SK-N-SH (cell line): ENCODE measurements around the gene IL1RAP. TPM values are rescaled to one million over a fixed set of nuclear protein-coding genes. Genes with fewer than 3 reads are reported as not detected.

ENCODE experiments used
- CTCF ChIA-PET: fragments of 300-600, 350-600 bp; formaldehyde crosslinking; extraction: SDS; loops from one replicate; lab custom pipeline; 2021; lab: Yijun Ruan, JAX
- POLR2A ChIA-PET: fragments of 350-600 bp; sonication (Branson Sonifier 250); formaldehyde crosslinking; extraction: SDS; loops from one replicate; lab custom pipeline; 2020; ENCODE audit warnings: antibody characterized with exemption, inconsistent platforms; lab: Yijun Ruan, JAX
- DNase-seq: peaks from one replicate; pipeline ENCODE4 v3.0.0; 2012
- H2AFZ ChIP-seq: fragments of 200-600 bp; sonication (generic); 2 replicates; pipeline ENCODE4 v1.8.1; 2016; ENCODE audit warnings: antibody characterized with exemption, mild to moderate bottlenecking, low read depth
- H3F3A ChIP-seq: fragments of 200-600 bp; sonication (generic); replicated peaks from 2 replicates; pipeline ENCODE3; 2016; ENCODE audit warnings: antibody characterized with exemption, mild to moderate bottlenecking; ENCODE audit not compliant: insufficient read depth
- H3K27ac ChIP-seq, 2 experiments: fragments of 200-500 bp in 1 of 2; fragments of 200-600 bp in 1 of 2; sonication (Bioruptor generic) in 1 of 2; sonication (generic), shearing (Covaris generic) in 1 of 2; 2 replicates each; pipeline versions ENCODE4 v1.5.1 to v1.6.1; 2014 to 2016; ENCODE audit warnings: low read depth in 2 of 2, inconsistent platforms in 1 of 2, low read length in 1 of 2, mild to moderate bottlenecking in 1 of 2, mixed read lengths in 1 of 2
- H3K27me3 ChIP-seq: fragments of 200-600 bp; sonication (generic), shearing (Covaris generic); 2 replicates; pipeline ENCODE4 v1.6.1; 2016; ENCODE audit warnings: mixed run types; ENCODE audit not compliant: insufficient read depth
- H3K36me3 ChIP-seq, 2 experiments: fragments of 200-500 bp in 1 of 2; fragments of 200-600 bp in 1 of 2; sonication (Bioruptor generic) in 1 of 2; sonication (generic) in 1 of 2; replicated peaks in 1 of 2; 2 replicates each; pipeline versions ENCODE3 to v1.5.1; 2014 to 2016; ENCODE audit warnings: low read length in 1 of 2, mild to moderate bottlenecking in 1 of 2; ENCODE audit not compliant: insufficient read depth in 2 of 2, control insufficient read depth in 1 of 2
- H3K4me1 ChIP-seq, 2 experiments: fragments of 200-500 bp in 1 of 2; fragments of 200-600 bp in 1 of 2; sonication (Bioruptor generic) in 1 of 2; sonication (generic), shearing (Covaris generic) in 1 of 2; 2 replicates each; pipeline versions ENCODE4 v1.5.1 to v1.6.1; 2014 to 2016; ENCODE audit warnings: low read depth in 1 of 2, low read length in 1 of 2, mixed run types in 1 of 2; ENCODE audit not compliant: insufficient read depth in 2 of 2, control insufficient read depth in 1 of 2
- H3K4me2 ChIP-seq: fragments of 200-600 bp; sonication (generic), shearing (Covaris generic); 2 replicates; pipeline ENCODE4 v1.6.1; 2017; ENCODE audit warnings: mixed run types
- H3K4me3 ChIP-seq, 2 experiments: fragments of 200-500 bp in 1 of 2; fragments of 200-600 bp in 1 of 2; sonication (Bioruptor generic) in 1 of 2; sonication (generic), shearing (Covaris generic) in 1 of 2; 2 replicates each; pipeline versions ENCODE4 v1.5.1 to v1.8.1; 2014 to 2016; ENCODE audit warnings: low read depth in 2 of 2, inconsistent platforms in 1 of 2, low read length in 1 of 2, mild to moderate bottlenecking in 1 of 2, mixed read lengths in 1 of 2, moderate library complexity in 1 of 2
- H3K79me2 ChIP-seq: fragments of 200-600 bp; sonication (generic); 2 replicates; pipeline ENCODE4 v1.8.1; 2017; ENCODE audit warnings: mild to moderate bottlenecking; ENCODE audit not compliant: insufficient read depth
- H3K9ac ChIP-seq: fragments of 200-600 bp; sonication (generic); 2 replicates; pipeline ENCODE4 v1.6.1; 2017; ENCODE audit warnings: mixed run types
- H3K9me2 ChIP-seq: fragments of 200-600 bp; sonication (generic); 2 replicates; pipeline ENCODE4 v1.6.1; 2017; ENCODE audit warnings: mixed run types
- H3K9me3 ChIP-seq: fragments of 200-600 bp; sonication (generic); 2 replicates; pipeline ENCODE4 v1.6.1; 2017; ENCODE audit warnings: mixed run types, mild to moderate bottlenecking, moderate library complexity
- H4K20me1 ChIP-seq: fragments of 200-600 bp; sonication (generic); 2 replicates; pipeline ENCODE4 v1.6.1; 2017; ENCODE audit warnings: mild to moderate bottlenecking, mixed run types; ENCODE audit not compliant: insufficient read depth
- CTCF ChIP-seq: fragments of 200-600 bp; sonication (generic); IDR thresholded peaks from 2 replicates; pipeline ENCODE4 v1.6.1; 2017; ENCODE audit warnings: antibody characterized with exemption, mild to moderate bottlenecking, moderate library complexity
- EZH2phosphoT487 ChIP-seq: fragments of 200-600 bp; sonication (generic); IDR thresholded peaks from 2 replicates; pipeline ENCODE4 v1.6.1; 2017; ENCODE audit warnings: low read depth, mixed run types, mild to moderate bottlenecking, antibody characterized with exemption, moderate library complexity, borderline replicate concordance
- FOSL2 ChIP-seq: IDR thresholded peaks from 2 replicates; pipeline ENCODE4 v1.4.0; 2012; ENCODE audit warnings: low read depth, mild to moderate bottlenecking, moderate library complexity, borderline replicate concordance
- FOXM1 ChIP-seq: IDR thresholded peaks from 2 replicates; pipeline ENCODE4 v1.4.0; 2012; ENCODE audit warnings: low read depth, mild to moderate bottlenecking
- GABPA ChIP-seq: IDR thresholded peaks from 2 replicates; pipeline ENCODE4 v1.4.0; 2012; ENCODE audit warnings: low read depth, mild to moderate bottlenecking
- JUND ChIP-seq: IDR thresholded peaks from 2 replicates; pipeline ENCODE4 v1.4.0; 2012
- MXI1 ChIP-seq: IDR thresholded peaks from 2 replicates; pipeline ENCODE4 v1.6.1; 2012; ENCODE audit warnings: mild to moderate bottlenecking, low read depth, low read length, improper control_type of control experiment
- NFIC ChIP-seq: IDR thresholded peaks from 2 replicates; pipeline ENCODE4 v1.4.0; 2012; ENCODE audit warnings: borderline replicate concordance
- NRF1 ChIP-seq: IDR thresholded peaks from 2 replicates; pipeline ENCODE4 v1.6.1; 2012; ENCODE audit warnings: low read depth, mild to moderate bottlenecking, low read length
- RCOR1 ChIP-seq: fragments of 150-350 bp; IDR thresholded peaks from 2 replicates; pipeline ENCODE4 v1.6.1; 2017; ENCODE audit warnings: antibody characterized with exemption, low read length
- RFX5 ChIP-seq: IDR thresholded peaks from 2 replicates; pipeline ENCODE4 v1.6.1; 2012; ENCODE audit warnings: mild to moderate bottlenecking, improper control_type of control experiment, low read length
- SMC3 ChIP-seq: IDR thresholded peaks from 2 replicates; pipeline ENCODE4 v1.6.1; 2012; ENCODE audit warnings: low read depth, low read length, improper control_type of control experiment
- TAF1 ChIP-seq: IDR thresholded peaks from 2 replicates; pipeline ENCODE4 v1.6.1; 2012; ENCODE audit warnings: low read depth, mild to moderate bottlenecking, low read length, moderate library complexity, borderline replicate concordance
- TCF12 ChIP-seq: IDR thresholded peaks from 2 replicates; pipeline ENCODE4 v1.4.0; 2012
- USF2 ChIP-seq: fragments of 150-350 bp; IDR thresholded peaks from 2 replicates; pipeline ENCODE4 v1.6.1; 2017; ENCODE audit warnings: antibody characterized with exemption, low read length, low read depth, borderline replicate concordance
- YY1 ChIP-seq: IDR thresholded peaks from 2 replicates; pipeline ENCODE4 v1.4.0; 2012; ENCODE audit warnings: low read depth, mild to moderate bottlenecking
- WGBS: methylation state at CpG from one replicate; pipeline ENCODE4 v1.1.6; 2017; ENCODE audit warnings: low lambda C conversion rate; 5-methylcytosine and 5-hydroxymethylcytosine counted together
- polyA plus RNA-seq, 3 experiments: library from polyadenylated mRNA; depleted of rRNA; stranded (reverse); fragments of >200 nt; gene quantifications; 2 replicates each; pipeline ENCODE4 v1.2.3, GENCODE V29; 2012
- TF ChIP-seq, protein P1 (sequence below): IDR thresholded peaks from 2 replicates; pipeline ENCODE4 v1.4.0; 2012; ENCODE audit warnings: low read depth, borderline replicate concordance
- TF ChIP-seq, protein P2 (sequence below): IDR thresholded peaks from 2 replicates; pipeline ENCODE4 v1.4.0; 2012; ENCODE audit warnings: low read depth
- TF ChIP-seq, protein P3 (sequence below): fragments of 150-350 bp; IDR thresholded peaks from 2 replicates; pipeline ENCODE4 v1.6.1; 2016; ENCODE audit warnings: mild to moderate bottlenecking, low read depth, low read length

The IL1RAP gene
- polyA plus RNA-seq, 1 of the 3 experiments (the other 2 are of a cell fraction), result 7.6 TPM

GRCh38 chr3:190585805-190586630 is 72.1 kb downstream of the IL1RAP start (continued):
- TF ChIP-seq, protein P1, sequence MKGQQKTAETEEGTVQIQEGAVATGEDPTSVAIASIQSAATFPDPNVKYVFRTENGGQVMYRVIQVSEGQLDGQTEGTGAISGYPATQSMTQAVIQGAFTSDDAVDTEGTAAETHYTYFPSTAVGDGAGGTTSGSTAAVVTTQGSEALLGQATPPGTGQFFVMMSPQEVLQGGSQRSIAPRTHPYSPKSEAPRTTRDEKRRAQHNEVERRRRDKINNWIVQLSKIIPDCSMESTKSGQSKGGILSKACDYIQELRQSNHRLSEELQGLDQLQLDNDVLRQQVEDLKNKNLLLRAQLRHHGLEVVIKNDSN, result no peak
- TF ChIP-seq RFX5 (no peak), FOSL2 (peak; percentile 89), USF2 (no peak), GABPA (no peak), SMC3 (no peak), NFIC (no peak), JUND (peak; percentile 80), RCOR1 (no peak), TCF12 (peak; percentile 54; the same call in 1 of the 2 replicates)
- TF ChIP-seq, protein P2, sequence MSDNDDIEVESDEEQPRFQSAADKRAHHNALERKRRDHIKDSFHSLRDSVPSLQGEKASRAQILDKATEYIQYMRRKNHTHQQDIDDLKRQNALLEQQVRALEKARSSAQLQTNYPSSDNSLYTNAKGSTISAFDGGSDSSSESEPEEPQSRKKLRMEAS, result peak; percentile 62; the same call in 1 of the 2 replicates

- WGBS, result 11% methylated on average over 4 of the region's 4 CpGs
- TF ChIP-seq JUND, result no peak; the same call in 1 of the 2 replicates
- no peak; the same call in 1 of the 2 replicates for TF ChIP-seq FOSL2
- TF ChIP-seq RFX5, result no peak
- TF ChIP-seq YY1, result no peak
- TF ChIP-seq MXI1, result no peak
- TF ChIP-seq, protein P1, result no peak
- no peak for TF ChIP-seq CTCF
- TF ChIP-seq, protein P3, sequence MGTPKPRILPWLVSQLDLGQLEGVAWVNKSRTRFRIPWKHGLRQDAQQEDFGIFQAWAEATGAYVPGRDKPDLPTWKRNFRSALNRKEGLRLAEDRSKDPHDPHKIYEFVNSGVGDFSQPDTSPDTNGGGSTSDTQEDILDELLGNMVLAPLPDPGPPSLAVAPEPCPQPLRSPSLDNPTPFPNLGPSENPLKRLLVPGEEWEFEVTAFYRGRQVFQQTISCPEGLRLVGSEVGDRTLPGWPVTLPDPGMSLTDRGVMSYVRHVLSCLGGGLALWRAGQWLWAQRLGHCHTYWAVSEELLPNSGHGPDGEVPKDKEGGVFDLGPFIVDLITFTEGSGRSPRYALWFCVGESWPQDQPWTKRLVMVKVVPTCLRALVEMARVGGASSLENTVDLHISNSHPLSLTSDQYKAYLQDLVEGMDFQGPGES, result no peak
- TF ChIP-seq NFIC, result no peak
- TF ChIP-seq FOXM1, result no peak
- TF ChIP-seq TAF1, result no peak
- no peak for TF ChIP-seq NRF1
- no peak for TF ChIP-seq SMC3
- no peak for TF ChIP-seq EZH2phosphoT487
- Histone ChIP-seq H3K27ac (peak overlapping the region in 1 of 2 experiments; percentile 81; a peak in 2 of 4 replicates), H3F3A (no peaks in the 10 kb centered on the region), H3K36me3 (no peaks in the 10 kb centered on the region), H3K79me2 (no peaks in the 10 kb centered on the region), H4K20me1 (no peaks in the 10 kb centered on the region), H3K9me2 (no peaks in the 10 kb centered on the region), H2AFZ (peak overlapping the region; percentile 61), H3K9me3 (no peaks in the 10 kb centered on the region), H3K4me2 (peak overlapping the region; percentile 50), H3K4me3 (no peak overlapping the region), H3K9ac (peak overlapping the region; percentile 48), H3K27me3 (no peaks in the 10 kb centered on the region), H3K4me1 (peaks cover 0 to 32% of the 10 kb centered on the region in 2 experiments; a peak in 2 of 4 replicates)
- ChIA-PET POLR2A (no interaction called here), CTCF (no interaction called here)
- no peak for DNase-seq
Measured at GRCh38 chr3:190586631-190587011, 72.7 kb downstream of the IL1RAP start.
